ENCODE results near the gene AGBL5. TPM values are rescaled to one million over a fixed set of nuclear protein-coding genes. Genes with fewer than 3 reads are reported as not detected.
A peak's percentile ranks its signal among the peaks of the same experiment; 100 is the strongest.
"Not testable (repeated sequence)": the region's sequence is repeated elsewhere in the genome, so short reads cannot be mapped to it uniquely, and the experiment has no call there.

AGBL5 gene
- polyA plus RNA-seq, 1 donor = 18.8 TPM

DNA sequence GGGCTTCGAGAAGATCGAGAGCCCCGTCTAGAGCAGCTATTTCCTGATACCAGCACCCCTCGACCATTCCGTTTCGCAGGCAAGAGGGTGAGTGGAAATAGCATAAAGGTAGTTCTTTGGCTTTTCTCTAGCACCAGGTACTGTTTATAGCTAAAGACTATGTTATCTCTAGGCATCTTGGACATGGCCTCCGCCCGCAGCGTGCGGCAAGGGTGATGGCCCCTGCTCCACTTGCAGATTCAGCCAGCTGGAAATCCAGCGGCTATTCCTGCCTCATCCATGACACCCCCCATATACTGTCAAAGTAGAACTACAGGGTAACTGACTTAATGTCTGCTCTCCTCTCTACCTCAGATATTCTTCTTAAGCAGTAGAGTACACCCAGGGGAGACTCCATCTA is 3.3 kb downstream of the AGBL5 start:
- no peak for DNase-seq

DNA sequence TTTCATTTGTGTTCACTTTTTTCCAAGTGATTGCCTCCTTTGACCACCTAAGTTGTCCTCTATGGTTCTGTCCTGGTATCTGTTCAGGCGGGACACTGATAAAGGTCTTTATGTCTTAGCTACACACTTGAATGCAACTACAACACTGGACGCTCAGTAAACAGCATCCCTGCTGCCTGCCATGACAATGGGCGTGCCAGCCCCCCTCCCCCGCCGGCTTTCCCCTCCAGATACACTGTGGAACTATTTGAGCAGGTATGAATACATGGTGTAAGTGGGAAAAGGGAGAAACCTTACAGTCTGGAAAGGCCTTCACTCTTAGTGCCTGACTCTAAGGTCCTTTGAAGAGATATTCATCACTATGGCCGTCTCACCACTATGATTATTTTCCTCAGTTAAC is 5.7 kb downstream of the AGBL5 start:
- DNase-seq = no peak

DNA sequence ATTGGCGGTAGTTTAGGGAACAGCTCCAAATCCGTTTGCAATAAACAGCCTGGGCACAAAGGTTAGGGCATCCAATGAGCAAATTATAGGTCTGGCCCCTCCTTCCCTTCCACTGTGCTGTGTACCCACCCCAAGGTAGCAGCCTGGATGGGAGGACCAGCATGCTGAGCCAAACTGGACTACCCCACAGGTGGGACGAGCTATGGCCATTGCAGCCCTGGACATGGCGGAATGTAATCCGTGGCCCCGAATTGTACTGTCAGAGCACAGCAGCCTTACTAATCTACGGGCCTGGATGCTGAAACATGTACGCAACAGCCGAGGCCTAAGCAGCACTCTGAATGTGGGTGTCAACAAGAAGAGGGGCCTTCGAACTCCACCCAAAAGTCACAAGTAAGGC is 6.7 kb downstream of the AGBL5 start:
- DNase-seq = no peak

DNA sequence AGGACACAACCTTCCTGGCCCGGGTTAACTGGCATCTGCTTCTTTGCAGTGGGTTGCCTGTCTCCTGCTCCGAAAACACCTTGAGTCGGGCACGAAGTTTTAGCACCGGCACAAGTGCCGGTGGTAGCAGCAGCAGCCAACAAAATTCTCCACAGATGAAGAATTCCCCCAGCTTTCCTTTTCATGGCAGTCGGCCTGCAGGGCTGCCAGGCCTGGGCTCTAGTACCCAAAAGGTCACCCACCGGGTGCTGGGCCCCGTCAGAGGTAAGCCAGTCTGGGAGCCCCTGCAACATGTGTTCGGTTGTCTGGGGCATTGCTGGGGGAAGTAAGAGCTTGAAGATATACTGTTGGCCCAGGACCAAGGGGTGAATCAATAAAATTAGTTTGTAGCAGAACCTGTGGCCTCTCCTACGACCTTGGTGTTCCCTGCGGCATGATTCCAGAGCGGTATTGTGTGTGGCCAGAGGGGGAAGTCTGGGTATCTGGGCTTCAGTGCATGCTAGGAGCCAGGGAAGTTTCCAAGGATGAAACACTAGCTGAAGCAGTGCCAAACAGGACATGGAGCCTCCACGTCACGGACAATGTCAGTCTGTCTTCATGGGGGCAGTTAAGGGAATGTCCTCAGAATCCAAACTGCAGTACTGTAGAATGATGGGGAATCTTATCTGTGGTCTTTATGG is 7.8 kb downstream of the AGBL5 start:
- no peak for DNase-seq

DNA sequence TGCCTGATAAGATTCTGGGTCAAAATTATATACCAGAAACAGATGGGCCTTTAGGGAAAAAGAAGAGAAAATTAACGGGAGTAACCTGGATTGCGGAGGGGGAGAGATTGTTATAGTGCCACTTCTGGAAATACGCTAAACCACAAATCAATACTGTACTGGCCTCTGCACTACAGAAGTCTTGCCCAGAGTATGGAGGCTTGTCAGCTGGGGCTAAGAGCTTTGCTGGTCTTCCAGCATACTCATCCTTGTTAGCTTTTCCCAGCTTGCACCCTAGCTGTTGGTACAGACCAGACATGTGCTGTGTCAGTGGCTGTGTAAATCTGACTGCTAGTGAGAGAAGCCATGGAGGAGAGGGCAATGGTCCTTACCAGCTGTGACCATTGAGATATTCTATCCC is 8.9 kb downstream of the AGBL5 start:
- no peak for DNase-seq

DNA sequence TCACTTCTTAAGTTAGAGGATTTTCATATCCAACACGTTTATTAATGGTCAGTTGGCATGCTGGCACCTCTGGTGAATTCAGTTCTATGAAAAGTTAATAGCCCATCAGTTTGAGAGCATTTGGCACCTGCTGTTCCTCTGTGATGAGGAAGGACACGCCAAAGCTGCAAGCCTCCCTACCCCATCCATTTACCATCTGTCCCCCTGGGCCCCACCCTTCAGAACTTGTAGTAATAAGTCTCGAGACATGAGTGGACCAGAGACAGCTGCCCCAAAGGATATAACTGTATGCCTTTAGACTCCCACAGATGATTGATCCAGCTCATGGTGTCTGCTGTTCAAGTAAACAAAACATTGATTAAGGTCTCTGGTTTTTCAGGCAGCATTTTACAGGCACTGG is 13.7 kb downstream of the AGBL5 start:
- no peak for DNase-seq

DNA sequence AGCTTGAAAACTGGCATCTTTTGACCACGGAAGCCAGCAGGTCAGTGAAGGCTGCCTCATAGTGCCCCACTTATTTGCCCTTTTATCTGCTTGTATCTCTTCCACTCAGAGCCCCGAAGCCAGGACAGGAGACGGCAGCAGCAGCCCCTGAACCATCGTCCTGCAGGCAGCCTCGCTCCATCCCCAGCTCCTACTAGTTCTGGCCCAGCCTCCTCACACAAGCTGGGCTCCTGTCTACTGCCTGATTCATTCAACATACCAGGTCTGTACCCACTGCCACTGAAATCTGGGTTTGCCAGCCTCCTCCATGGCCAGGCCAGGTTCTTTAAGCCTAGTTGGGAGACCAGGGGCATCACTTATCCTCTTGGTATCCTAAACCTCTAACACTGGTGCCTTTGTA is 15.9 kb downstream of the AGBL5 start:
- DNase-seq = no peak

DNA sequence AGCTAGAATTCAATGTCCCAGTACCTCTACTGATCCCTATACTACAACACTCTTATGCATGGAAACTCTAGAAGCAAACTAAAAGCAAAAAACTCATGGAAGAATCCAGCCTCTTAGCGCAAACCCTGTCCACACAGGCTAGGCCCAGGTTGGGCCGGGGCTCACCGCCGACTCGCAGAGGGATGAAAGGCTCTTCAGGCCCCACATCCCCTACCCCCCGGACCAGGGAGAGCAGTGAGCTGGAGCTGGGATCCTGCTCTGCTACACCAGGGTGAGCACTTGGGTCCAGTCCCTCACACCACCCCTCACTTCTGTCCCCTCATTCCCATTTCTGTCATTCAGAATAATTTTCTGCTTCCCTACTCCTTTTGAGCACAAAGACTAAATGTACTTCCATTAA is 18.0 kb downstream of the AGBL5 start:
- no peak for DNase-seq

DNA sequence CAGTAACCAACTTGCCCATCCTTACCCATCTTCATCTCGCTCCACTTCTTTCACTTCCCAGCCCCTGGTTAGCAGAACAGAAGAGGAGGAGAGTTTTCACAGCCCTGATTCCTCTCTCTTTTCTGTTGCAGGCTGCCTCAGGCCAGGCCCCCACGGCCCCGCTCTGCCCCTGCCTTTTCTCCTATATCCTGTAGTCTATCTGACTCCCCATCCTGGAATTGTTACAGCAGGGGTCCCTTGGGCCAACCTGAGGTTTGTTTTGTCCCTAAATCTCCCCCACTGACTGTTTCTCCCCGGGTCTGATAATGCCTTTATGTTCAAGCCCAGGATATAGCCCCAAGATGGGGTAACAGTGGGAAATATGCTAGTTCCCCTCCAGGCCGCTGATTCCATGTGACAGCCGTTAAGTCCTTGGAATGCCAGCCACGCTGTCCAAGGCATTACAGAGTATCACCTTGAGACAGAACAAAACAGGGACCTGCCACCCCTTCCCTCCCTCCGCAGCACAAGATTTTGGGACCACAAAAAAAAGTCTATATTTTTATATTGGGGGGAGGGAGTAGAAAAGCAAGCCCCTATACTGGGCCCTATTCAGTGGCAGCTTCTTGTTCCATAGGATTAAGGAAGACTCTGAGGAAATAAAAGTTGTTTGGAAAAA is 18.6 kb downstream of the AGBL5 start:
- no peak for DNase-seq

DNA sequence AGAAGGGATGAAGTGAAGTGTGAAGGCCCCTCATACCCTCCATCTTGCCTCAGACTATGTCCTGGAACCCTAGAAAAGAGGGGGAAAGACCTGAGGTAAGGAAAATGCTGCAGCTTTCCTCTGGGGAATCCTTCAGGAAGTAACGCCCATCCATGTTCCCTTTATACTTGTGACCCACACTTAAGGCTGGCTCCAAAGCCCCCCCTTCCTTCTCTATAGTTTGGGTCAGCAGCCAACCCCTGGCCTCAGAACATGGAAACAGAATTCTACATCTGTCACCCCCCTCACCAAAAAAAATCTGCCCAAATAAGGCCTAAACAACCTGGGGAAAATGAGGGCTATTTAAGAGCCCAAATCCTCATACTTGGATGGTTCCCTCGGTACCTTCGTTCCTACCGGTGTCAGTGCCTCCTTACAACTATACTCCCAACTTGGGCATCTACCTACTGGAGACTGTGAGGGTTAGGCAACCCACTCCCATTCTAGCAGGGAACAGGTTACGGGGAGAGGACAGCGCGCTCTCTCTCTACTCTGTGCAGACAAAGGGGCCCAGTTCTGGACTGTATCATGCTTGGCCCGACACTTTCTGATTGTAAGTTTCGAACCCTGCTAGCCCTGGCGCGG is 19.3 kb downstream of the AGBL5 start:
- no peak for DNase-seq

DNA sequence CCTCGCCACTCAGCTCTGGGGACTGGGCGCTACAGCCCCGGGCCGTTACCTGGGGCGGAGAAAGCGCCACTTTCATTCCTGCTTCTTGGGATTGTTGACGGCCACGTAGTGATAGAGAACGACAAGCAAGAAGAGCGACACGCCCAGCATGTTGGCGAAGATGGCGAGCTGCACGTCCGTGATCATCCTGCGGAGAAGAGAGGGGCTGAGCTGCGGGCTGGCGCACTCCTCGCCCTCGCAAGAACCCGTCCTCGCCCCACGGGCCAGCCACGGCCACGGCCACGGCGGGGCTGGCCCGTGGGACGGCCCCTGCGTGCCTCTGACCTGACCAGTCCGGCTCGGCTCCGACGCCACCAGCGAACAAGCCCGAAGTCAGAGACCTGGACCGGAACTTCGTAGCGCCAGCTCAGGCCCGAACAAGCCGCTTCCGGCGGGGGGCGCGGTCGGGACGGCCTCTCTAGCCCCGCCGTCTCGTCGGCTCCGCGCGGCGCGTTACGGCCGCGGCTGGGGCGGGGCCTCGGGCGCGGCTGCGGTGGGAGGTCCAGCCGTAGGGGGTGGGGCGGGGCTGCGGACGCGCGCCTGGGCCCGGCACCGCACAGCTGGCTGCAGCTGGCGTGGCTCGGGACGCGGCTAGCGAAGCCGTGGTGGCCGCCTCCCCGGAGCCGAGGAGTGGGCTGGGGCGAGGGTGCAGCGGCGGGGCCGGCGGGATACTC is 20.0 kb downstream of the AGBL5 start, which contains the start of gene OST4:
OST4 (minus strand) TSS at position 378 of the 713 bp plus-strand sequence.
- DNase-seq = peak; percentile 93

DNA sequence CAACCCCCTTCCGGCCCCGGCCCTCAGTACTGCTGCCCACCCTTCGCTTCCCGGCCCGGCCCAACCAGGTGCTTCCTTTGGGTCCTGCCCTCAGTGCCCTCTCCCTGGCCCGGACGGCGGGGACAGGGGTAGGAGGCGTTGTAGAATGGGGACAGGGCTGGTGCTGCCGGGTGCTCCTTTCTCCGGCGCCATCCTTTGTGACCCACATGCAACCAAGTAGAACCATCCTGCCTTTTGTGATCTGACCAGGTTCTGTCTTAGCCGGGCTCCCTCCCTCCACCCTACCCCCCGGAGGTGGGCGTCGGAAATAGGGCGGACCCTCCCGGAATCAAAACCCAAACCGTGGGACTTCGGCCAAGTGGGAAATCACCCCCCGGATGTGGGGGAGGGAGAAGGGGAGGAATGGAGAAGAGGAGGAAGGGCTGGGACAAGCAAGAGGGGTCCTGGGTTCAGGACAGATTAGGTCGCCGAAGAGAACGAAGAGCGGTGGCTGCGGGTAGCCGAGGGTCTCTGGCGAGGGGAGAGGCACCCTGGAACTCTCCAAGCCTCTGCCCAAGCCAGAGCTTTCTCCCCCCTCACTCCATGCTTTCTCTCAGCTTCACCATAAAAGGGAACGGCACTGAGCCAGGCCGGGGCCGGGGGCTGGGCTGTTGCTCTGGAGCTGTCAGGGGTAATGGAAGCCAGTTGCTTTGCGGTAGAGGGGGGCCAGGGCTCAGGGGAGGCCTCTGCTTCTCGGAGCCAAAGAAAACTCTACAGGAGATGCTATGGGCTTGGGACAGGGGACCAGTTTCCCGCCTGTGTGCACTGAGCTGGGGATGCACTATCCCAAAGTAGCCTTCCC is 20.7 kb downstream of the AGBL5 start:
- DNase-seq = peak; percentile 73

DNA sequence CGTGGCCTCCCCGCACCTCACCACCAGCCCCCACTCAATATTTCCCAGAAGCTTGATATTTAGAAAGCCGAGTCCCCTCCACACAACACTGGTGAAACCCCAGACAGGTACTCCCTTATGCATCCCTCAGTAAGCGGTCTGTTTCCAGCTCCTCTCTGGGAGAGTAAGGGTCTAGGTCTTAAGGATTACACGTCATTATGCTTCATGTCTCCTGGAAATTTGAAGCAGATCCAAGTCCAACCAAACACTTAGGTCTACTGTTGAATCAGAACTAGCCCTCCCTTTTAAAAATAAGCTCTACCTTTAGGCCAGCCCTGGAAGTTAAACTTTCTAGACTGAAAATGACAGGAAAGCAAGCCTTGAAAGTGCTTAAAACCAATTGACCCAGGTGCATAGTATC is 21.5 kb downstream of the AGBL5 start:
- no peak for DNase-seq

DNA sequence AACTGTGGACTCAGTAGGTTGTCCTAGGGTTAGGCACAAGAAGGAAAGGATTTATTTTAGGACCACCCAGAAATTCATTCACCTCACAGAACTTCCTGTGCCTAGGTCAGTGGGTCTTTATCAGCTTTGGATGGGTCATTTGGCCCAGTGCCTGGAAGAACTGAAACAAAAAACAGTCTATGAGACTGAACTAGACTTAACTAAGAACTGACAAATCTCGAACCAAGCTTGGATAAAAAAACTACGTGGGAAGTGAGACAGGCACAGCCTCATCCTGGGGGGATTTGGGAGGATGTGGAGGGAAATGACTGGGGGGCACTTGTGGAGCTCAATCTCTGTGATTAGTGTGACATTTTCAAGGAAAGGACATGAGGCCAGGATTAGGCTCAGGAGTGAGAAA is 22.3 kb downstream of the AGBL5 start:
- DNase-seq = no peak

DNA sequence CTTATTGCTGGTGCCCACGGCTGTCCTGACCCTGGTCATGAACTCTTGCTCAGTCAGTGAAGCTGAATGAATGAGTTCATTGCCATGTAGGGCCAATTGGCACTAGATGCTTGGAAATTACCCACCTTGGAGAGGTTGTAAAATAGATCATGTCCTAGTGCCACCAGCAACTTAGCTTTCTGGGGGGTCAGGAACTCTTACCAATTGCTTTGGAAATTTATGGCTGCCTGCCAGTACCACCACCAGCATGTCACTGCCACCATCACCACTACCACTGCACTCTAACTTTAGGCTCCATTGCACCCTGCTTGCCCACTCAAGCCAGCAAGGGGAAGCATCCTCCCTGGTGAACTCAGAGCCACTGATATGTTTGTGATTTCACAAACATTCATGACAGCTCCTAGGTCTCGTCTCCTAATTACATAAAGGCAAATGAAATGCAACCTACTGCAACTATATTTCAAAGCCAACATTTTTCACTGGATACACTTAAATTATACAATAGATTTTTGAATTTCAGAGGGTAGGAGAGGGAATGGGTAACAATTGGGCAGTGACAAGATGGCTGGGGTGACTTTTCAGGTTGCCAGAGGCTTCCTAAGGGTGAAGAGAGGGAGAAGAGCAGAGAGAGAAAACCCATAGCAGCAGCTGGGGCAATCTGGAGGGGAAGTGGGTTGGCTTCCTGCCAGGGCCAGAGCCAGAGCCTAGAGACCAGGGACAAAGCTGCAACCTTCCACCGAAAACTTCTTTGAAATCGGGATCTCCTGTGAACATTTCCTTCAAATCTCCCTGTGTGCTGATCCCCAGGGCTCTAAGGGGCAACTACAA is 23.5 kb downstream of the AGBL5 start:
- no peak for DNase-seq

DNA sequence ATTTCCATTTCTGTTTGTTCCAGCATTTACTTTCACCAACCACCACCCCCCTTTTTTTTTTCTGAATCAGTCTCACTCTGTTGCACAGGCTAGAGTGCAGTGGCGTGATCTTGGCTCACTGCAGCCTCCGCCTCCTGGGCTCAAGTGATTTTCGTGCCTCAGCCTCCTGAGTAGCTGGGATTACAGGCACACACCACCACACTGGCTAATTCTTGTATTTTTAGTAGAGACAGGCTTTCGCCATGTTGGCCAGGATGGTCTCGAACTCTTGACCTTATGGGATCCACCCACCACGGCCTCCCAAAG is 24.1 kb downstream of the AGBL5 start:
- DNase-seq = not testable (repeated sequence)

DNA sequence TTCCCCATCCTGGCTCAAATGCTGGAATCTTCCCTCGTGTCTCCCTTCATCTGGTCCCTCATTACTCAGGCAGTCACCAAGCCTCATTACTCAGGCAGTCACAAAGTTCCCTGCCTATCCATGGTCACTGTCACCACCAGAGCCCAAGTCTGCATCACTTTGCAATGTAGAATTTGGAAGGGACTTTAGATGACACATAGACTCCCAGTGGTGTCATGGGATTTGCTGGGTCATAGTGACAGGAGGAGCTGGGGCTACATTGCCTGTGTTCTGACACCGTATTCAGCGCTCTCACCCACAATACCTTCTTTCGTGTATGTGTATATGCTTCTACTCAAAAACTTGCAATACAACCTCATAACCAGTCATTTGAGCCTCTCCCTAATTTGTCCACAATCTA is 24.9 kb downstream of the AGBL5 start:
- no peak for DNase-seq

DNA sequence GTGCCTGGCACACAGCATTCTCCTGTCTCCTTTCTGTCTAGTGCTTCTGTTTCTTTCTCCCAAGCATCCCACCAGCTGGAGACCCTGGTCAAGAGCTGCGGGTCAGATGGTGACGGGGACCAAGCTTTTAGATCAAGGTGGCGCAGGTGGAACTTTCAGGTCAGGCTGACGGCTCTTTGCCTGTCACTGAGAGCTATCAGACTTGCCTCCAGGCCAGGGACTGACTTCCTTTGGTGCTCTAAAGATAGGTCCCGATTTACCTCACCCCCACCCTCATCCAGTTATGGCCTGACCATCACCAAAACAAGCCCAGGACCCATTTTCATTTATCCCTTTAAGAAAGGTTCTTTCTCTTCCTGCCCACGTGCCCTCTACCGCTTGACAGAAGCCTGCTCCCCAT is 25.8 kb downstream of the AGBL5 start:
- no peak for DNase-seq

DNA sequence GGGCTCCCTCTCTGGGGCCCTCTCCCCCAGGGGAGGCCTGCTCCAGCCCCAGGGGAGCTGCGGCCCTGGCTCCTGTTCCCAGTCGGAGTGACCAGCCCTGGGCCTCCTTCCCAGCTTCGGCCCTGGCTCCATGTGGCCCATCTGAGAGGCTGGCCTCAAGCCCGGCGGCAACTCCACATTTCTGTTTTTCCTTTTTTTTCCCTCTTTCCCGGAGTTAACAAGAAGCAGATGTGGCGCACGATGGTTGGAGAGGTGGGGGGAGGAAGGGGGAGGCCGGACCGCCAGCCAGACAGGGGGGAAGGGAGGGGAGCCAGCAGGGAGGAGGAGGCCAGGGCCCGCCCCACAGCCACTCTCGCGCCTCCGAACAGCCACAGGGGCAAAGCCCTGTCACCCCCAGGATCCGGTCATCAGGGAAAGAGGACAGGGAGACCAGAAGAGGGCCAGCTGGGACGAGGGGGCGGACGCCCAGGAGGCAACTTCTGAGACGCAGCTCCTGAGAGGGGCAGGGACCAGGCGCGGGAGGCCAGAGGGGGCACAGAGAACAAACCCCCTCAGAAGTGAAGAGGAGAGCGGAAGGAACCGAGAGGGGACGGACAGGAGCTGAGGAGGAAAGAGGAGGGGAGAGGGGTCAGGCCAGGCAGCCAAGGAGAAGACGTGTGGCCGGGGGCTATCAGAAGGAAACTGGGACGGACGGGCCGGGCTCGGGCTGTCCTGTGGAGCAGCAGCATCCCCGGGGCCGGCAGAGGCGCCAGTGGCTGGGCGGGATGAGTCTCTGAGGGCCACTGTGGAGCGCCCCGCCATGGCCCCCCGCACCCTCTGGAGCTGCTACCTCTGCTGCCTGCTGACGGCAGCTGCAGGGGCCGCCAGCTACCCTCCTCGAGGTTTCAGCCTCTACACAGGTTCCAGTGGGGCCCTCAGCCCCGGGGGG is 27.1 kb downstream of the AGBL5 start, which contains the start of gene EMILIN1:
EMILIN1 (plus strand) TSS at position 349 of the 928 bp plus-strand sequence; CDS start at position 800, 451 bp downstream.
- peak; percentile 94 for DNase-seq

Data from hindlimb muscle (tissue), 1 donor.